ENCODE measurements around the gene SYT15B.
"Not testable (repeated sequence)": the region's sequence is repeated elsewhere in the genome, so short reads cannot be mapped to it uniquely, and the experiment has no call there.

GRCh38 chr10:47740868-47741267, 22.5 kb downstream of the SYT15B start:
- not testable (repeated sequence) for TF ChIP-seq CTCF (conservative IDR thresholded peaks at IDR 0.05; ENCODE audit: low read depth in 2 of 2); REST (IDR thresholded peaks at IDR 0.05; ENCODE audit: unreplicated experiment); NANOG (IDR thresholded peaks at IDR 0.05; ENCODE audit: borderline replicate concordance)
